CD4-positive, alpha-beta T cell treated with Interleukin-15 for 4 hours (primary cell): ENCODE data around the gene RAD51B.
A peak's percentile ranks its signal among the peaks of the same experiment; 100 is the strongest.

Source experiments
- DNase-seq: peaks from one replicate; pipeline ENCODE4 v3.0.0-alpha.2; 2020; ENCODE audit warnings: low spot score

Gene RAD51B

DNA sequence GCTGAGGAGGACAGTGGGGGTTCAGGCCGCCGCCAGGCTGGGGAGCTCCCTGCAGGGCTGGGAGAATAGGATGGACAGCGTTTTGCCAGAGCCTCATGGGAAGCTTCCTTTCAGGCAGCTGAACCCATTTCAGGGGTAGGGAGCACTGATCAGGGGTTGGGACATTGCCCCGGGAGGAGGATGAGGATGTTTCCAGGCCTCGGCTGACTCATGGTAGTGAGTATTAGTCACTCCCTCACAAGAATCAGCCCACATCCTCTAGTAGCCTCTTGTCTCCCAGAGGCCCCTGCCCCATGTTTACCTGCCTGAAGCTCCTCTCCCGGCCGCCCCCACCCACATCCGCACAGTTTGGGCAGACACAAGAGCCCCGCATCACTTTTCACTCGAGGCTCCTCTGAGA, 883.5 kb downstream of the RAD51B start:
- no peak for DNase-seq

DNA sequence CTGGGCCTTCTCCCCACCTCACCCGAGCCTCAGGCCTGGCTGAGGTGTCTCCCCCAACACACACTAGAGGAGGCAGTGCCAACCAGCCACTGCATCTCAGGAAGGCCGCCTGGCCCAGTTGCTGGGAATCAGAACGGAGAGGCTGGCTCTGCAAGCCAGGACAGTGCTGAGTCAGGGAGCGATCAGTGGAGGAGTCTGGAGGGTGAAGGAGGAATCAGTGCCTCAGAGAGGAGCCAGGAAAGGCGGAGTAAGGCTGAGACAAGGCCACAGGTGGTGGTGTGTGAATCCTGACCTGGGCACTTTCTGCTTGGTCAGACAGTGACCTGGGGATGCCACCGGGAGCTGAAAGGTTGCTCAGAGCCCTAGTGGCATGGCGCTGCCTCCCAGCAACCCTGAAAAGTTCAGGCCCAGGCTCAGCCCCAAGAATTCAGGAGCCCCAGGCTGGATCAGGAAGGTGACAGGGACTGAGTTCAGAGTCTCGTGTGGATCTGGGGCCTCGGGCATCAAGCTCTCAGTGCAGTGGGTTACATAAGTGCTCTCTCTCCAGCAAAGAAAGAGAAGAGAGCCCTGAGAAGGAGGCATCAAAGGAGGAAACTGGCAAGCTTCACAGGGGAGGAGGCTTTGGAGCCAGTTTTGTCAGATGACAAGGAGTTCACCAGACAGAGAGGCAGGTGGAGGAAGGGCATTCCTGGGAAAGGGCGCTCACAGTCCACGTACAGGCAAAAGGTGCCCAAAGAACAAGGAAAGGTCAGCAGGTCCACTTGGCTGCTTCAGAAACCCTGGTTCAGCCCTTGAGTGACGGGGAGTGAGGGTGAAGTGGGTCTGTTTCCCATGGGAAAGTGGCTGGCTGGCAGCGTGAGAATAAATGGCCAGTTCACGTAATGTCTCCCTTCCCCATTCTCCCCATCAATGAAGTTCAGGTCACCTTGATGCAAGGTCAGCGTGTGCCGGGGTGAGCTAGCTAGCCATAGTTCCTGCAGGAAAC, 885.4 kb downstream of the RAD51B start:
- DNase-seq: no peak

DNA sequence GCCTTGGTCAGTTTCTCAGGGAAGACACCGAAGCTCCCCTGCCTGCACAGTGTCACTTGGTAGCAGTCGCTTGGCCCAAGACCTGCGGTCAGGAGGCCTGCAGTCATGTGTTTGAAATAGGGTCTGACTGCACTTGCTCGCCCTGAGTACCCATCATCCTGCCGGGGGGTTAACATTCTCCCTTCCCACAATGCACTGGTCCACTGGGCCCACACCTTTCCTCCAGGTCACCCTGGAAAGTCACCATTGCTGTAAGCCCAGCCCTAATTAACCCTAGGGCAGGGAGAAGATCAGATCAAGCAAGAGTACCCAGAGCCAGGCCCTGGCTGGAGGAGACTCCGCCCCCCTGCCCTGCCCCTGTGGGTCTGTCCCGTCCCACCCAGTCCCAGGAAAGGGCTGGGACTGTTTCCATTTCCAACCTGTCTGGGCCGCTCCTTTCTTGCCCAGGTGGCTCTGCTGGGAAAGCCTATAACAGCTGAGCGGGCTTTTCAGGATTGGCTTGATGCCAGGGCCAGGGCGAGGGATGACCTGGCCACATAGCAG, 886.2 kb downstream of the RAD51B start:
- DNase-seq: no peak

DNA sequence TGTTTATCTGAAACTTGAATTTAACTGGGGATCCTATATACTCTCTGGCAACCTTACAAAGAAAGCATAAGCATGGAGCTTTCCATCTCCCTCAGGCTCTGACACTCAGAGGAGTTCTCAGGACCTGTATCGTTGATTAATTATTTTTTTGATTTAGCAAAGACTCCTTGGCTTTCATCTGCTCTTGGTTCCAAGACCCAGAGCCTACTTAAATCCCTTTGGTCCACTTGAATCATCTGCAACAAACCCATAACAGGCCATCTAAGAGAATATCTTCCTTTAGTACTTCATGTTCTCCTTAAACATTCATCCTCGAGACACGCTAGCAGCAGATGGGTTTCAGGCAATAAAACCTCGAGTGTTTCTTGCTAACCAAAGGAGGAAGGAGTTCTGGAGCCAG, 887.9 kb downstream of the RAD51B start:
- DNase-seq: no peak

DNA sequence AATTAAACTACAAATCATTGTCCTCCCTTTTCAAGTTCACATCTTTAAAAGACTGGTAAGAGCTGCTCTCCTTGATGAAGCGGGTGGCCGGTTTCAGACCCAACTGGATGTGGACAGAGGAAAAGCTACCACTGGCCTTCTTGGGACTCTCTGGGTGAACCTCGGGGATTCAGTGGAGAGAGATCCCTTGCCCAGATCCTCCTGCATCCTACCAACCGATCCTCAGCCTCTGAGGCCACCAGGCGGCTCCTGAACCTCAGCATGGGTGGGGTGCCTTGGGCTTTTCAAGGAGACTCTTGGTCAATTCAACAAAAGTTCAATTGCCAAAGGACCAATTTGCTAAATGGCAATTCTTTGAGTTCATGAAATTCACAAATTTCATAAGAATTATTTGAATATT, 888.8 kb downstream of the RAD51B start:
- no peak for DNase-seq

DNA sequence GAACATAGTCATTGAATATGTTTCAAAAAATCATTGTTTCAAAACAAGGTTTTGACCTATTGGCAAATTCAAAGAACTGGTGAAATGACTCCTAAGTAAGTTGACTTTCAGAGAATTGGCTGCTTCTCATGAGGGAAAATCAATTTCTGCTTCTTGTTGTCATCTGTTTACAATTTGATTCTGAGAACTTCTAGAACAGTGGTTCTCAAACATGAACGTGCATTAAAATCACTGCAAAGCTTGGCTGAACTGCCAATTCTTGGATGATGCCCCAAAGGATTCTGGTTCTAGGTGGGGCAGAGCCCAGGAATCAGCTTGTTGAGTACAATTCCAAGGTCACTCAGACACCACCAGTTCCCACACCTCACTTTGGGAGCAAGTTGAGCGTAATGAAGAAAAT, 889.4 kb downstream of the RAD51B start:
- no peak for DNase-seq

DNA sequence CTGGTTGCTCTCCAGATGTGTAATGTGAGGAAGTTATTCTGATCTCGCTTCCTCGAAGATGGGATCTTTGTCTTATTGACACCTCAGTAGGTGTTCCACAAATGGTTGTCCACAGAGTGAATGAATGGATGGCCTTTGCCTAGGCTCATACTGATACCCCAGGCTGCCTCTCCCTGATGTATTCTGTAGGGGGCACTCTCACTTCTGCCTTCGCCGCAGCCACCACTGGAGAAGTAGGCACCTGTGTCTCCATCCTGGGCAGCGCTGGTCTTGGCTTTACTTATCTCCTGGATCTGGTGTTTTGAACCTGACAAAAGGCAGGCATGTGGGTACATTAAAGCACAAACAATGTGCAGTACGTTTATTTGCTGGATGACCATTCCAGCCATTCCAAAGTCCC, 891.2 kb downstream of the RAD51B start:
- DNase-seq: no peak

DNA sequence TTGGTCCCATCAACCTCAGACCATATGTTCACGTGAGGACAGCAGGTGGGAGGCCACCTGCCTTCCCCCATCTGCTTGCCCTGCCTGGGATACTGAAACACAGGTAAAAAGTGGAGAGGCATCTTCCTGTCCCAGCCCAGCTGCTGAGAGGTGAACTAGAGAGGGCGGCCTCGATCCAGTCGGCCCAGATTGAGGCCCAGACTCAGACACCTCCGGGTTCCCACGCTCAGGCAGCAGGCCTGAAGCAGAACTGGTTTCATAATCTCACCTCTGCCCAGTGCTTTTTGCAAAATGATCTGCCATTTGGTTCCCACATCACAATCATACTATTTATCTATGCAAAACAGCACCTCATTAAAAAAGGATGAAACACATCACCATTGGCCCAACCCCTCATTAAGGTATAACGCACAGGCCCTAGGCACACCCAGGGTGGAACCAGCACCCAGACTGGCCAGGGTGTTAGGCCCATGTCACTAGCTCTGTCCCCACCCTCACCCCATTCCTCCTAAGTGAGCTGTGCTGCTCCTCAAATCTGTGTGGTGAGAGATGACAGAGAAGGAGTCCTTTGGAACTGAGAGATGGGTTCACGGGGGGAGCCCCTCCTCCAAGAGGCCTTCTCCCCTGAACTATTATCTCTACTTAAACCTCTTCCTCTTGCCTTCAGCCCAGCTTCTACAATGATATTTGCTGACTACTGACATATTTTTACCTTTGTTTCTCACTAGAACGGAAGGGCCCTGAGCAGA, 892.2 kb downstream of the RAD51B start:
- no peak for DNase-seq

DNA sequence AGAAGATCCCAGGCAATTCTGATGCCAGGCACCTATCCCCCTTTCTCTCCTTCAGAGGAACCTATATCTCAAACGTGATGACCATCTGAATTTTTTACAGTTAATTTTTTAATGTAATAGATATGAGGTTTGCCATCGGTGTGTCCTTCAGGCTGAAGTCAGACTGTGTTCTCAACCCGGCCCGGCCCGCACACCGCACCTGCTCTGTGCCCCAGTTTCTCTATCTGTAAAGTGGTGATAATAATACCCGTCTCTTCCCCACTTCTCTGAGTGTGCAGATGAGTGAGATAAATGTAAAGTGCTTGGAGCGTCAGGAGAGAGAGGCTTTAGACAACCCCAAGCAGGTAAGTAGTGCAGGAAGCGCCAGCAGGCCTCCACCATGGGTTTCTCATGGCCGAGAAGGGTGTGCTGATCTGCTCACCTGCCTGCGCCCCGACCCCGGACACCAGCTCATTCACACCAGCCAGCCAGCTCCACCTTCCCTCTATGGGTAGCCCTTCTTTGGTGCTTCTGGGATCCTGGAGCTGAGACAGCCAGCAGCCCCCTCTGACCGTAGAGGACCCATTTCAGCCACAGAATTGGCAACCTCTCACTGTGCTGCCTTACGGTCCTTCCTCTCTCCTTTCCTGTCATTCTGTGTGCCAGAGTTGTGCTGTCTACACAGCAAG, 893.3 kb downstream of the RAD51B start:
- DNase-seq: no peak

DNA sequence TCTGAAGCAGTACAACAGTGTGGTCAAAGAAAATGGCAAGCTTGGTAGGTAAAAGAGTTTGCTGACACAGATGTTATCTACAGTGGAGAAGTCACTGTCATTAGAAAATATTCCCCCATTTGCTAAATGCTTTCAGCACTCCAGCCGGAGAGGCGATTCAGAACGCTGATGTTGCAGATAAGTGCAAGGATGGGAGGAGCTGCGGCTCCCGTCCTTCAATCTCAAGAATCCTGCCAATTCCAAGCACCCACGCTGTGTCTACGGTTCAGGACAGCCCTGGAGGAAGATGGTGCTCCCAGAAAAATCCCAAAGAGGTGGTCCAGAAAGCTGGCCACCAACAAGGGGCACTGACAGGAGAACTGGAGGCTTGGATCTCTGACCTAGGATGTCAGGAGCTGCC, 894.2 kb downstream of the RAD51B start:
- DNase-seq: no peak

DNA sequence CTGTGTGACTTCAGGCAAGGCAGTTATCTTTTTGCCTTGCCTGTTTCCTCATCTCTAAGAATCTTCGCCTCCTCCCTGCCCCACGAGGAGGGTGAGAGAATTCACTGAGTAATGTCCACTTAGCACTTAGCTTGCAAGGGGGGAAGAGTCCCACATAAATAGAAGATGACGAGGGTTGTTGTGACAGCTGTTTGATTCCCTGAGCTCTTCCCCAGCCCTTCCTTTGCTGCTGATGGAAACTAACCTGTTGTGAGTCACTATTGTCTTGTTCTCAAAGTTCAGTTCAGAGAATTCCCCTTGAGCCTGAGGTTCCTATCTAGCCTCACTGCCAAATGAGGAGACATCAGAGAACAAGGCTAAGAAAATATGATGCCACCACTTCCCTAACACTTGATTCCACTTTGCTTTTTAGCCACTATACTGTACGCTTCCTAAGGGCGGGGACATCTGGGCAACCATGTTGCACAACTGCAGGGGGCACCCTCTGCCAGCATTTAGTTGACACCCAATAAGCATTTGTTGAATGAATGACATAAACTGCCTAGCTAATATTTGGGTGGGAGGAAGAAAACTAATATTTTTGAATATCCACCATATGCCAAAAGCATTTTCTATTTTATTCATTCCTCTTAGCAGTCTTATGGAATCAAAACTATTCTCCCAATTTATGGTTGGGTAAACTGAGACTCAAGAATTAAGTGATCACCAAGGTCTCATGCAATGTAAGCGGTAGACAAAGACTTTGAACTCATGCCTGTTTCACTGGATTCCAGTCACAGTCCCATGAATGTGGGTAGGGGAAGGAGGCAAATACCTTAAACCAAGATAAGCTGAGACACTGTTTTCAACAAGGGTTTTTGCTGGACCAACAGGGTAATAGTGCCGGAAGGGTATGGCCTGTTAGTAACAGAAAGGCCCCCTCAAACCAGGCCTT, 895.7 kb downstream of the RAD51B start:
- no peak for DNase-seq

DNA sequence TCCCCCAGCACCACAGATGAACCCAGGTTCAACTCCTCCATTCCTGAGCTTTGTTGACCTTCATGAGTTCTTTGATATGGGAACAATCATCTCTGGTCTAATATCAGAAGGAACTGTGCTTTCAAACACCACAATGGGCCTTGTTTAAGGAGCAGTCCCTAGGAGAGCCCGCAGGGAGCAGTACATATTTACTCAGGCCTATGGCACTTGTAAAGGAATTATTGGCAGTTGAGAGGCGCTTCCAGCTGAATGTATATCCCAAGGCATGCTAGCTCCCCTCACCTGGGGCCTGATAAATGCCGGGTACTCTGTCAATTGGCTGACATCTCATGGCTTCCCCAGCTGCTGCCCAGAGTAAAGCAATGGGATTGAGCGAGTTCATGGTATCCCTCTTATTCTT, 897.1 kb downstream of the RAD51B start:
- DNase-seq: no peak

DNA sequence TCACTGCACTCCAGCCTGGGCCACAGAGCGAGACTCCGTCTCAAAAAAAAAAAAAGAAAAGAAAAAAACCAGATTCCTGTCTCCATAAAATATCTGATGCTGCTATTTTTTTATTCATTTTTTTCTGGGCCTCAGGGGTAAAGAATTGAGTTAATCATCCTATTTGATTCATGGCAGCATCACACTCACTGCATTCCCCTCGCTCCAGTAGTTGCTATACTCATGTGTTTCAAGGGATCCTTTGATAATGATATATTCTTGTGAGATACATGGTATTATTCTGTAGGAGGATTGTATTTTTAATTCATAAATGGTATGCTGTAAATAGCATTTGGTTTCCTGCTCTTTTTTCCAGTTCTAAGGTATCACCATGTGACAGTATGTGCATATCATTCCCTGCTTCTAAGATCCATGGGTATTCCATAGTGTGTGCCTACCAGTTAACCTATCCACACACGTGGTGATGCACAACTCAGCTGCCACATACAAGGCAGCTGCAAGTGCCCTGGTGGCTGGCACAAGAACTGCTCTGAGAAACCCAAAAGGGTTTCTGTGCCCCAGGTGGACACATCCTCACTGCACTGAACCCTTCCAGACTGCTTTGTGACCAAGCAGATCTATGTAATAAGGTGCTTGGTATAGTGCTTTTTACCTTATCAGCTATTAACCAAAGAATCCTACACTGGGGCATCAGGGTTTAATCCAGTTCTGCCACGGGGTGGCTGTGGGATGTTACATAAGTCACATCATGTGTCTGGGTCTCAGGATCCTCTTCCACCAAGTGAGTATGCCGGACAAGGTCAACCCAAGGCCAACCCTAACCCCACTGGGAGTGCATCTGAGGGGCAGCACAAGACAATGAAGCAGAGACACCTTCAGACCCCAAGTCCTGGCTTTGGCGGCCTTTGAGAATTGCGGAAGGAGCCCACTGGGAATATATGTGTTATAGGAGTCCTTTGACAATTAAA, 898.7 kb downstream of the RAD51B start:
- no peak for DNase-seq

DNA sequence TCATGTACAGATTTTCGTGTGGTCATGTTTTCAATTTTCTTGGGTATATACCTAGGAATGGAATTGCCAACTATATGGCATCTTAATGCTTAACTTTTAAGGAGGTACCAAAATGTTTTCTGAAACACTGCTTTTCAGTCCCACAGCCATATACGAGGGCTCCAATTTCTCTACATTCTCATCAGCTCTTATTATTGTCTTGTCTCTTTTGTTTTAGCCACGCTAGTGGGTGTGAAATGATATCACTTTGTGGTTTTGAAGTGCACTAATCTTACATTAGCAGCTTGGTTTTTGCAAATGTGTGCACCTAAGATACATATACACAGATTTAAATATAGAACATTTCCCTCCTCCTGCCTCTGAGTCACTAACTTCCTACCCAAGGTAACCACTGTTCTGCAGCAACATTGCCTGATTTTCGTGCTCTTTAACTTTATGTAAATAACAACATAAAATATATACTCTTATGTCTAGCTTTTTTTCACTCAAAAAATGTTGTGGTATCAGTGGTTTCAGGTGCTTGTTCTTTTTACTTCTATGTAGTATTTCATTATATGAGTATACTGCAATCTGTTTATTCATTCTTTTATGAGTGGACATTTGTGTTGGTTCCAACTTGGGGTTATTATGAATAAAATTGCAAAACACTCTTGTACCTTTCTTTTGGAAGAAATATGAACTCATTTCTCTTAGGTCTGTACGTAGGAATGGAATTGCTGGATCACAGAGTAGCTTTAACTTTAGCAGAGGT, 900.2 kb downstream of the RAD51B start:
- peak; percentile 77 for DNase-seq

DNA sequence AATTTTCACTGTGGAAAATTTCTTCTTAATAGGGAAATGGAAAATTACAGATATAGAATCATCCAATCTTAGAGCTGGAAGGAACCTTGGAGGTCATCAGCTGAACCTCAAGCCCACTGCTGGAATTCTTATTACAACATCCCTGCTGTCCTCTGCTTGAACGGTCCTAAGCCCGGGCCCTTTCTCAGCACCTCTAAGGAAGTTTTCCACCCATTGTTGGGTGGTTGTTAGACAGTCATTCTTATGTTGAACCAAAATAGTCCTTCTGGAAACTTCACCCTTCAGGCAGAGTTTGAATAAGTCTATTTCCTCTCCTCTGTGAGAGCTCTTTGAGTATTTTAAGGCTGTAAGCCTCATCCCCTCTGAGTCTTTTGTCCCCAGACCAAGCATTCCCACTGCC, 902.6 kb downstream of the RAD51B start:
- DNase-seq: no peak

DNA sequence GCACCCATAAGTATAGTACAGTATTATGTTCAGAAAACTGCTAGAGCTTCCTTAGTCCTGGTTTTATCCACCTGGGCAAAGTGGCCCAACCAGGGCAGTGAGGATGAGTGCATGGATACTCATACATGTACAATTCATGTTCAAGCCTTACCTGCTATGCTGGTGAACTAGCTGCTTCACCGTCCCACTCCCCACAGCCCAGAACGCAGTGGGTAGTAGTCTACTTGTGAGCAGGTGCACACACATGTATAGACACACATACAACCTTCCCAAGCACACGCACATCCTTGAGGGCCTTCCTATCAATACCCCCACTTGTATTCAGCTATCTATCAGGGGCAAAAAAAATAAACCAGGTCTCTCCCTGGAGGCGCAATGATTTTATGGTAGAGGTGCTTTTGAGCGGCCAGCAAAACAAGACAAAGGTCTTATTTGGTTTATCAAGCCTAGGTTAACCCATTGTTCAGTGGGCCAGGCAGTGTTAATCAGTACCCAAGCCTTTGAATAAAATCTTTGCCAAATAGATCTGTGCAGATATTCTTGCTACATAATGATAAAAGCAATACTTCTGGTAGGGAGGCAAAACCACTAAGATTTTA, 903.5 kb downstream of the RAD51B start:
- DNase-seq: no peak

DNA sequence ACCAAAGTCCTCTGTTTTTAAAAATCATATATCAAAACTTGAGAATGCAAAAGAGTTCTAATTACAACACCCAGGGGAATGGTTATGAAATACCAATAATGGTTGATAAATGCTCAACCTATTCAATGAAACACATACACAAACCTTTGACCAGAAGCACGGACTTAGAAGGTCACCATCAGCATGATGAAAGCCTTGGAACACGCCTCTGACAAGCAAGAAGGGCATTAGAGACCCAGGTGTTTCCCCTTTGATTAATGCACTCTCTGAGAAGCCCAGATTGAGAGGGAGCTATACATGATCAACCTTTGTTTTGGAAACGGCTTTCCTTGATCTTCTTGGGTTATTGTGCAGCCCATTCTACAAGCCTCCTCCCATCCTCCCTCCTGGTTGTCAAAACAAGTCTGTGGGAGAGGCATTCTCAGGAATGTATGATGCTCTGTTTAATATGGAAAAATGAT, 904.3 kb downstream of the RAD51B start:
- no peak for DNase-seq

DNA sequence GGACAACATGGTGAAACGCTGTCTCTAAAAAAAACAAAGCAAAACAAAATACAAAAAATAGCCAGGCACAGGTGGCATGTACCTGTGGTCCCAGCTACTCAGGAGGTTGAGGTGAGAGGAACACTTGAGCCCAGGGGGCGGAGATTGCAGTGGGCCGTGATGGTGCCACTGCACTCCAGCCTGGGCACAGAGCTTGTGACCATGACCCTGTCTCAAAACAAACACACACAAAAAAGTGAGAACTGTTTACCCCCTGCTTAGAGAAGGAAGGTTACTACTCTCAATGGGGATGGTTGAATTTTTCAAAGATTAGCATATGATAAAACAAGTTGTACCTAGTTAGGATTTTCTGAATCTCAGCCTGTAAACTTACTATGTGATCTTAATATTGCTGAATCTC, 905.3 kb downstream of the RAD51B start:
- no peak for DNase-seq
